NT2/D1 (cell line): Measurements from ENCODE around the gene CBX1.

ENCODE experiments used
- DNase-seq: peaks from one replicate; pipeline ENCODE4 v3.0.0-alpha.2; 2011; ENCODE audit warnings: low read depth, low spot score
- H3K27me3 ChIP-seq: 2 replicates; pipeline ENCODE4 v1.6.0; 2011; ENCODE audit warnings: mild to moderate bottlenecking; ENCODE audit not compliant: insufficient read length, insufficient read depth
- H3K36me3 ChIP-seq: 2 replicates; pipeline ENCODE4 v1.6.1; 2011; ENCODE audit warnings: mild to moderate bottlenecking, low read length, mixed read lengths; ENCODE audit not compliant: insufficient read depth, insufficient read length
- H3K4me1 ChIP-seq: 2 replicates; pipeline ENCODE4 v1.5.1; 2011; ENCODE audit not compliant: insufficient read depth, insufficient read length
- H3K4me3 ChIP-seq: 2 replicates; pipeline ENCODE4 v1.5.1; 2011; ENCODE audit warnings: low read depth; ENCODE audit not compliant: insufficient read length
- H3K9ac ChIP-seq: 2 replicates; pipeline ENCODE4 v1.6.0; 2011; ENCODE audit warnings: low read depth; ENCODE audit not compliant: insufficient read length
- H3K9me3 ChIP-seq: 2 replicates; pipeline ENCODE4 v1.5.1; 2011; ENCODE audit warnings: mild to moderate bottlenecking, low read length; ENCODE audit not compliant: insufficient read depth
- SUZ12 ChIP-seq: IDR thresholded peaks from 2 replicates; pipeline ENCODE4 v1.6.1; 2011; ENCODE audit not compliant: insufficient read length, insufficient read depth; ENCODE audit errors: extremely low read depth
- YY1 ChIP-seq: IDR thresholded peaks from 2 replicates; pipeline ENCODE4 v1.6.1; 2011; ENCODE audit not compliant: insufficient read length, insufficient read depth
- ZNF274 ChIP-seq: IDR thresholded peaks from 2 replicates; pipeline ENCODE4 v1.6.1; 2011; ENCODE audit warnings: mild to moderate bottlenecking, low read depth, low read length

The CBX1 gene

GRCh38 chr17:48102798-48103715, 1.8 kb upstream of the CBX1 start:
- Histone ChIP-seq H3K36me3 (peaks cover 6% of the 10 kb centered on the region), H3K9ac (no peak overlapping the region), H3K4me1 (no peaks in the 10 kb centered on the region), H3K9me3 (peaks cover 7% of the 10 kb centered on the region; the same call in 1 of the 2 replicates), H3K4me3 (no peak overlapping the region), H3K27me3 (peaks cover 9% of the 10 kb centered on the region)
- no peak for DNase-seq
- TF ChIP-seq YY1: no peak
- no peak for TF ChIP-seq ZNF274
- no peak for TF ChIP-seq SUZ12

GRCh38 chr17:48102043-48102750, 919 bp upstream of the CBX1 start:
- Histone ChIP-seq H3K9ac (no peak overlapping the region), H3K4me3 (no peak overlapping the region)
- TF ChIP-seq ZNF274 (no peak), SUZ12 (no peak), YY1 (no peak)

GRCh38 chr17:48100591-48101011, 677 bp downstream of the CBX1 start:
- Histone ChIP-seq H3K4me3 (peak overlapping the region; percentile 88), H3K36me3 (peaks cover 12% of the 10 kb centered on the region), H3K4me1 (no peaks in the 10 kb centered on the region), H3K9me3 (peaks cover 7% of the 10 kb centered on the region; the same call in 1 of the 2 replicates), H3K9ac (peak overlapping the region; percentile 93), H3K27me3 (no peaks in the 10 kb centered on the region)
- TF ChIP-seq YY1 (no peak), SUZ12 (no peak), ZNF274 (no peak)
- DNase-seq: peak; percentile 28

More at GRCh38 chr17:48102043-48102750, 919 bp upstream of the CBX1 start:
- no peak for DNase-seq
- H3K4me1 ChIP-seq: no peaks in the 10 kb centered on the region
- H3K27me3 ChIP-seq: peaks cover 9% of the 10 kb centered on the region
- peaks cover 8% of the 10 kb centered on the region for H3K36me3 ChIP-seq
- peaks cover 7% of the 10 kb centered on the region; the same call in 1 of the 2 replicates for H3K9me3 ChIP-seq

- peak overlapping the region; percentile 88 for H3K9ac ChIP-seq
- H3K4me3 ChIP-seq: peak overlapping the region; percentile 88
- no peak for DNase-seq
Measured at GRCh38 chr17:48100160-48100559, 1.1 kb downstream of the CBX1 start.

GRCh38 chr17:48095611-48096010, 5.7 kb downstream of the CBX1 start:
- no peak overlapping the region for H3K9ac ChIP-seq
- peaks cover 37% of the 10 kb centered on the region for H3K36me3 ChIP-seq
- H3K4me3 ChIP-seq: no peak overlapping the region
- H3K9me3 ChIP-seq: no peaks in the 10 kb centered on the region
- no peak for TF ChIP-seq SUZ12
- TF ChIP-seq ZNF274: no peak
- TF ChIP-seq YY1: no peak
- DNase-seq: no peak
- no peaks in the 10 kb centered on the region for H3K4me1 ChIP-seq
- H3K27me3 ChIP-seq: no peaks in the 10 kb centered on the region

More at GRCh38 chr17:48100160-48100559, 1.1 kb downstream of the CBX1 start:
- Histone ChIP-seq H3K9me3 (peaks cover 7% of the 10 kb centered on the region; the same call in 1 of the 2 replicates), H3K36me3 (peaks cover 13% of the 10 kb centered on the region), H3K4me1 (no peaks in the 10 kb centered on the region), H3K27me3 (no peaks in the 10 kb centered on the region)
- TF ChIP-seq SUZ12 (no peak), YY1 (no peak), ZNF274 (no peak)

GRCh38 chr17:48093341-48094045, 7.8 kb downstream of the CBX1 start:
- no peak for DNase-seq
- no peak overlapping the region for H3K4me3 ChIP-seq
- H3K9ac ChIP-seq: no peak overlapping the region
- no peaks in the 10 kb centered on the region for H3K9me3 ChIP-seq
- no peaks in the 10 kb centered on the region for H3K4me1 ChIP-seq
- H3K36me3 ChIP-seq: peaks cover 34% of the 10 kb centered on the region
- no peak for TF ChIP-seq YY1
- no peaks in the 10 kb centered on the region for H3K27me3 ChIP-seq
